Spleen (tissue), 7 donors: ENCODE results near the gene COL4A2.

Source experiments
- POLR2AphosphoS5 ChIP-seq, 3 donors: sonication (generic); formaldehyde crosslinking; IDR thresholded peaks; one replicate each; pipeline ENCODE4 v1.5.1; 2017; ENCODE audit warnings: antibody characterized with exemption in 3 of 3
- TF ChIP-seq, protein P1 (sequence below), 11 experiments: fragments of 200-600 bp in 7 of 11; fragments of 450-650 bp in 4 of 11; sonication (generic) in 4 of 11; IDR thresholded peaks in 8 of 11; conservative IDR thresholded peaks in 3 of 11; 1 replicate in 7 of 11; 2 replicates in 4 of 11; pipeline versions ENCODE4 v1.4.0 to v1.8.0; 2016 to 2021; ENCODE audit warnings: antibody characterized with exemption in 11 of 11, inconsistent platforms in 4 of 11, mild to moderate bottlenecking in 1 of 11
- donor health status: DM: no; HTN: no; CAD: no; lungs with moderate emphysema.
- donor health status: DM: no; HTN: no; CAD: no.
- donor health status: DM: no; HTN: no; CAD: no.

DNA sequence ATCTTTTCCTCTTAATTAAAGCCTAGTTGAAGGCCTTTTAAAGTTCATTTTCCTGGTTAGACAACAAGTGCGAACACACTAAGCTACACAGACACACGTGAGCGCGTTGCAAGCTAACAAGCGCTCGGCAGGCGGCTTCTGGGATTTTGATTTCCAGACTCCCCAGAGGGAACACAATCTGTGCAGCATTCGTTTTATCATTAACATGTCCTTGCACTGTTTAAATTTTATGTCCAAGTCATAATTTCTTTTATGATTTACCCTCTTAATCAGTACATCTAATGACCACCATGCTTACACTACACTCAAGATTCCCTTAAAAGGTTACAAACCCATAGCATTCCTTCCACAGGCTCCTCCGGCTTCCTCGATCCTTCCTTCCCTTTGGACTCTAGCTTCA is 16.9 kb upstream of the COL4A2 start:
- TF ChIP-seq POLR2AphosphoS5 (IDR thresholded peaks at IDR 0.05) = no peak
- TF ChIP-seq, protein P1, sequence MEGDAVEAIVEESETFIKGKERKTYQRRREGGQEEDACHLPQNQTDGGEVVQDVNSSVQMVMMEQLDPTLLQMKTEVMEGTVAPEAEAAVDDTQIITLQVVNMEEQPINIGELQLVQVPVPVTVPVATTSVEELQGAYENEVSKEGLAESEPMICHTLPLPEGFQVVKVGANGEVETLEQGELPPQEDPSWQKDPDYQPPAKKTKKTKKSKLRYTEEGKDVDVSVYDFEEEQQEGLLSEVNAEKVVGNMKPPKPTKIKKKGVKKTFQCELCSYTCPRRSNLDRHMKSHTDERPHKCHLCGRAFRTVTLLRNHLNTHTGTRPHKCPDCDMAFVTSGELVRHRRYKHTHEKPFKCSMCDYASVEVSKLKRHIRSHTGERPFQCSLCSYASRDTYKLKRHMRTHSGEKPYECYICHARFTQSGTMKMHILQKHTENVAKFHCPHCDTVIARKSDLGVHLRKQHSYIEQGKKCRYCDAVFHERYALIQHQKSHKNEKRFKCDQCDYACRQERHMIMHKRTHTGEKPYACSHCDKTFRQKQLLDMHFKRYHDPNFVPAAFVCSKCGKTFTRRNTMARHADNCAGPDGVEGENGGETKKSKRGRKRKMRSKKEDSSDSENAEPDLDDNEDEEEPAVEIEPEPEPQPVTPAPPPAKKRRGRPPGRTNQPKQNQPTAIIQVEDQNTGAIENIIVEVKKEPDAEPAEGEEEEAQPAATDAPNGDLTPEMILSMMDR (IDR thresholded peaks at IDR 0.05 in 8 of 11, conservative IDR thresholded peaks at IDR 0.05 in 3 of 11) = no peak
